Endothelial cell of umbilical vein (primary cell): ENCODE measurements around the gene KATNAL1. TPM values are rescaled to one million over a fixed set of nuclear protein-coding genes. Genes with fewer than 3 reads are reported as not detected.

Source experiments
- BruUV-seq: library from RNA; stranded (reverse); fragments of 400-500 nt; replicated peaks from 2 replicates; lab custom pipeline; 2021; lab: Mats Ljungman, UMichigan
- CTCF ChIA-PET: fragments of 300-600, 350-600 bp; sonication (Branson Sonifier 250); formaldehyde crosslinking; loops from one replicate; lab custom pipeline; 2021; ENCODE audit warnings: antibody characterized with exemption, inconsistent platforms; lab: Charles Lee
- POLR2A ChIA-PET: fragments of 300-600, 350-600 bp; sonication (Branson Sonifier 250); formaldehyde crosslinking; loops from one replicate; lab custom pipeline; 2021; ENCODE audit warnings: antibody characterized with exemption, inconsistent platforms; lab: Charles Lee
- DNase-seq: peaks from one replicate; pipeline ENCODE4 v3.0.0-alpha.2; 2011; ENCODE audit warnings: low read depth, low spot score
- FAIRE-seq: peaks from 2 replicates; lab custom pipeline; 2011; peaks lifted over from hg19 to GRCh38; lab: Jason Lieb, UNC
- H2AFZ ChIP-seq: 2 replicates; pipeline ENCODE4 v1.6.0; 2012; ENCODE audit warnings: low read depth, low read length, control low read depth, inconsistent platforms
- H3K27ac ChIP-seq: 2 replicates; pipeline ENCODE4 v1.5.1; 2011; ENCODE audit warnings: low read depth, mild to moderate bottlenecking, control low read depth, low read length, moderate library complexity; ENCODE audit not compliant: insufficient read depth
- H3K27me3 ChIP-seq, 2 experiments: 2 replicates each; pipeline versions ENCODE4 v1.6.0 to v1.6.1; 2011; ENCODE audit warnings: low read length in 2 of 2, mixed read lengths in 1 of 2; ENCODE audit not compliant: control insufficient read depth in 2 of 2, insufficient read depth in 2 of 2
- H3K36me3 ChIP-seq, 2 experiments: 2 replicates in 1 of 2; 3 replicates in 1 of 2; pipeline ENCODE4 v1.5.1; 2011; ENCODE audit warnings: low read length in 2 of 2, mild to moderate bottlenecking in 1 of 2, moderate library complexity in 1 of 2; ENCODE audit not compliant: control insufficient read depth in 2 of 2, insufficient read depth in 2 of 2; ENCODE audit errors: extremely low read depth in 1 of 2
- H3K4me1 ChIP-seq: 3 replicates; pipeline ENCODE4 v1.5.1; 2011; ENCODE audit warnings: mild to moderate bottlenecking, low read length; ENCODE audit not compliant: control insufficient read depth, insufficient read depth; ENCODE audit errors: extremely low read depth
- H3K4me2 ChIP-seq: 2 replicates; pipeline ENCODE4 v1.6.1; 2011; ENCODE audit warnings: low read length, control low read depth, mixed read lengths; ENCODE audit not compliant: insufficient read depth
- H3K4me3 ChIP-seq, 3 experiments: fragments of 200-600 bp in 1 of 3; sonication (generic), shearing (Covaris generic) in 1 of 3; replicated peaks in 1 of 3; 2 replicates each; pipeline ENCODE4 v1.5.1; 2011 to 2016; ENCODE audit warnings: control low read depth in 3 of 3, low read length in 3 of 3, mild to moderate bottlenecking in 2 of 3, inconsistent platforms in 1 of 3, low read depth in 1 of 3, moderate library complexity in 1 of 3; ENCODE audit not compliant: insufficient read depth in 1 of 3
- H3K79me2 ChIP-seq: 2 replicates; pipeline ENCODE4 v1.6.0; 2012; ENCODE audit warnings: low read length, inconsistent platforms; ENCODE audit not compliant: control insufficient read depth, insufficient read depth
- H3K9ac ChIP-seq: replicated peaks from 2 replicates; pipeline ENCODE3; 2011; ENCODE audit warnings: low read length, control low read depth; ENCODE audit not compliant: insufficient read depth; ENCODE audit errors: extremely low read depth
- H3K9me1 ChIP-seq: replicated peaks from 3 replicates; pipeline ENCODE4 v1.6.0; 2011; ENCODE audit warnings: mild to moderate bottlenecking, low read length; ENCODE audit not compliant: control insufficient read depth, insufficient read depth; ENCODE audit errors: extremely low read depth
- H3K9me3 ChIP-seq: replicated peaks from 2 replicates; pipeline ENCODE4 v1.5.1; 2012; ENCODE audit warnings: low read length, inconsistent platforms; ENCODE audit not compliant: control insufficient read depth, insufficient read depth
- H4K20me1 ChIP-seq: replicated peaks from 2 replicates; pipeline ENCODE3; 2011; ENCODE audit warnings: mild to moderate bottlenecking, low read length; ENCODE audit not compliant: control insufficient read depth, insufficient read depth; ENCODE audit errors: extremely low read depth
- EZH2 ChIP-seq: IDR thresholded peaks from 2 replicates; pipeline ENCODE4 v1.6.1; 2012; ENCODE audit warnings: borderline replicate concordance, low read depth, mild to moderate bottlenecking, moderate library complexity, low read length, inconsistent platforms; ENCODE audit not compliant: severe bottlenecking
- FOS ChIP-seq: IDR thresholded peaks from 2 replicates; pipeline ENCODE4 v1.6.1; 2011; ENCODE audit warnings: mild to moderate bottlenecking, low read length, moderate library complexity, borderline replicate concordance; ENCODE audit not compliant: insufficient read depth
- GATA2 ChIP-seq: IDR thresholded peaks from 2 replicates; pipeline ENCODE4 v1.7.0; 2011; ENCODE audit warnings: low read depth, mild to moderate bottlenecking, moderate library complexity, mixed read lengths, low read length; ENCODE audit not compliant: insufficient read length, insufficient read depth
- JUN ChIP-seq: IDR thresholded peaks from 2 replicates; pipeline ENCODE4 v1.6.1; 2011; ENCODE audit warnings: borderline replicate concordance, low read depth; ENCODE audit not compliant: insufficient read length, insufficient read depth
- POLR2A ChIP-seq: IDR thresholded peaks from 2 replicates; pipeline ENCODE4 v1.6.1; 2012; ENCODE audit warnings: low read depth, mild to moderate bottlenecking, control low read depth, low read length
- POLR2AphosphoS5 ChIP-seq: IDR thresholded peaks from 2 replicates; pipeline ENCODE4 v1.6.1; 2012; ENCODE audit warnings: low read depth, mild to moderate bottlenecking, control low read depth, low read length, moderate library complexity; ENCODE audit not compliant: insufficient read depth
- dilution Hi-C: fragments of 300-500 bp; cut with MboI; formaldehyde crosslinking; loops from one replicate; pipeline ENCODE4 v1.15.0; 2019; ENCODE audit warnings: low sequenced_read_pairs; ENCODE audit not compliant: extremely low pct_ligation_motif_present
- intact Hi-C: fragments of 100-400 bp; cut with micrococcal nuclease; formaldehyde crosslinking; loops from one replicate; pipeline ENCODE4 v1.10.0; 2022
- polyA plus RNA-seq, 4 experiments: library from polyadenylated mRNA; depleted of rRNA in 3 of 4; stranded (reverse) in 3 of 4; unstranded in 1 of 4; fragments of >200 nt; gene quantifications; 2 replicates each; pipeline versions ENCODE4 v1.2.1 to v1.2.3, GENCODE V29; 2011 to 2012; ENCODE audit warnings: missing spikeins in 1 of 4
- total RNA-seq: library from RNA; stranded (reverse); gene quantifications from 2 replicates; pipeline ENCODE4 v1.2.3, GENCODE V29; 2021
- TF ChIP-seq, protein P1 (sequence below), 2 donors: IDR thresholded peaks; 1 replicate in 1 of 2; 2 replicates in 1 of 2; pipeline ENCODE4 v1.5.1; 2011; ENCODE audit warnings: low read length in 2 of 2, mild to moderate bottlenecking in 2 of 2, moderate library complexity in 2 of 2, control low read depth in 1 of 2, inconsistent platforms in 1 of 2, low read depth in 1 of 2; ENCODE audit not compliant: insufficient read depth in 1 of 2; ENCODE audit errors: extremely low read depth in 1 of 2
- TF ChIP-seq, protein P2 (sequence below): IDR thresholded peaks from 2 replicates; pipeline ENCODE4 v1.6.1; 2011; ENCODE audit not compliant: insufficient read depth, insufficient read length

The KATNAL1 gene
- total and polyA plus RNA-seq, 2 donors (not counting 3 experiments of a cell fraction or from before 2014, with no cell fraction given): 7.2 to 49.2 TPM

DNA sequence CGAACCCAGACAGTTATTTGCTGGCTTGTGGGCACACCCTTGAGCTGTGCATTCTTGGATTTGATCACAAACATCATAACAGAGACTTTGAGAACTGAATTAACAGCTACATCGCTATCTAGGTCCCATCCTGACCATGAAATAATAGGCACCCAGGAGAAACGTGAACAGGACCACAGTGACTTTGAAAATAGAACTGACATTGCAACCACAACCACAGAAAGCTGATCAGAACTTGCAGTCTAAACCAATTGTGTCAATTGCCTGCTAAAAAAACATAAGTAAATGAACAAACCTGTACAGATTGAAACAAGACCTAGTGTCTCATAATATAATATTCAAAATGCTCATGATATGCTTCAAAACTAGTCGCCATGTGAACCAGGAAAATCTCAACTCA lies 18.3 kb upstream of the KATNAL1 start:
- no TSS peak for BruUV-seq
- no peaks in the 10 kb centered on the region for H3K9me1 ChIP-seq
- H3K4me2 ChIP-seq: no peak overlapping the region
- DNase-seq (no peak), FAIRE-seq (no peak)
- intact Hi-C loops: no loop called here
- POLR2A ChIA-PET: no interaction called here
- no peaks in the 10 kb centered on the region for H3K36me3 ChIP-seq
- no peak overlapping the region for H3K4me3 ChIP-seq
- TF ChIP-seq GATA2 (no peak), FOS (no peak), POLR2AphosphoS5 (no peak), EZH2 (no peak), JUN (no peak), POLR2A (no peak)
- TF ChIP-seq, protein P1, sequence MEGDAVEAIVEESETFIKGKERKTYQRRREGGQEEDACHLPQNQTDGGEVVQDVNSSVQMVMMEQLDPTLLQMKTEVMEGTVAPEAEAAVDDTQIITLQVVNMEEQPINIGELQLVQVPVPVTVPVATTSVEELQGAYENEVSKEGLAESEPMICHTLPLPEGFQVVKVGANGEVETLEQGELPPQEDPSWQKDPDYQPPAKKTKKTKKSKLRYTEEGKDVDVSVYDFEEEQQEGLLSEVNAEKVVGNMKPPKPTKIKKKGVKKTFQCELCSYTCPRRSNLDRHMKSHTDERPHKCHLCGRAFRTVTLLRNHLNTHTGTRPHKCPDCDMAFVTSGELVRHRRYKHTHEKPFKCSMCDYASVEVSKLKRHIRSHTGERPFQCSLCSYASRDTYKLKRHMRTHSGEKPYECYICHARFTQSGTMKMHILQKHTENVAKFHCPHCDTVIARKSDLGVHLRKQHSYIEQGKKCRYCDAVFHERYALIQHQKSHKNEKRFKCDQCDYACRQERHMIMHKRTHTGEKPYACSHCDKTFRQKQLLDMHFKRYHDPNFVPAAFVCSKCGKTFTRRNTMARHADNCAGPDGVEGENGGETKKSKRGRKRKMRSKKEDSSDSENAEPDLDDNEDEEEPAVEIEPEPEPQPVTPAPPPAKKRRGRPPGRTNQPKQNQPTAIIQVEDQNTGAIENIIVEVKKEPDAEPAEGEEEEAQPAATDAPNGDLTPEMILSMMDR (IDR thresholded peaks at IDR 0.05; ENCODE audit: extremely low read depth in 1 of 2, insufficient read depth in 1 of 2, low read depth in 1 of 2, low read length in 2 of 2): no peak
- TF ChIP-seq, protein P2, sequence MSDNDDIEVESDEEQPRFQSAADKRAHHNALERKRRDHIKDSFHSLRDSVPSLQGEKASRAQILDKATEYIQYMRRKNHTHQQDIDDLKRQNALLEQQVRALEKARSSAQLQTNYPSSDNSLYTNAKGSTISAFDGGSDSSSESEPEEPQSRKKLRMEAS: no peak
- H3K27ac ChIP-seq: no peak overlapping the region
- H3K4me1 ChIP-seq: no peaks in the 10 kb centered on the region
- dilution Hi-C loops: loop anchor here (25.0 kb wide), 1 partner anchor 188 kb away; no protein-coding TSS in a partner anchor
- no peak overlapping the region for H3K9ac ChIP-seq
- H3K79me2 ChIP-seq: no peaks in the 10 kb centered on the region
- H4K20me1 ChIP-seq: no peaks in the 10 kb centered on the region
- CTCF ChIA-PET: interaction anchor here (1.3 kb wide), 1 partner anchor 16 kb away, joined by 3 read pairs; no protein-coding TSS in a partner anchor
- peaks cover 3 to 4% of the 10 kb centered on the region in 2 experiments for H3K27me3 ChIP-seq
- H3K9me3 ChIP-seq: no peaks in the 10 kb centered on the region
- H2AFZ ChIP-seq: no peak overlapping the region
